ENCODE measurements around the gene SALL2. TPM values are rescaled to one million over a fixed set of nuclear protein-coding genes. Genes with fewer than 3 reads are reported as not detected.

Gene SALL2
- total and polyA plus RNA-seq, 10 of the 15 experiments (the other 5 are each of a cell fraction or from before 2014, with no cell fraction given): 1.6 to 6.2 (median 2.1) TPM

DNA sequence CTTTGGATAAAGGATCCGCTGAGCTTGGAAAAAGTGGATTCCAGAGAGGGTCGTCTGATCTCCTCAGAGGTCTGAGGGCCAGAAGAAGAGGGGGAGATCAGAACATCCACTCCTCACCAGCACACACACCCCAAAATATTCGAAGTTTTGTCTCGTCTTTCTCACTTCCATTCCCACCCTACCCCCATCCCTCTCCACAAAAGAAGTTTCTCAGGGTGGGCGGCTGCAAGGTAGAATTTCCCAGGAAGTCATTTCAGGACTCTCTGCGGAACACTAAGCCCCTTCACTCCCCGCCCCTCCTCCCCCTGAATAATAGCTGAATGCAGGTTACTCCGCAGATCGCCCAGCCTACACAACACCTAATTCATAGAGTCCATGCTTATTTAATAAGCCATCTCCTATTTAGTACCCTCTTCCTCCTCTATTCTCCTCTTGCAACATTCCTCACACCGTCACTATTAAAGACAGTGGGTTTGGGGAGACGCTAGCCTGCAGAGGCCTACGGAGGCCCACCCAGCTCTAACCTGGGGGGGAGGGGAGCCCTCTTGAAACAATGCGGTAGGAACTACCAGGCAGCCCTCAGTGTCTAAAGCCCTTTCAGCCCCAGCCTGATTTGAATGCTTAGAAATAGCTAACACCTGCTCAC lies 649 bp upstream of the SALL2 start:
- peaks cover 12% of the 10 kb centered on the region for H3K4me1 ChIP-seq (ENCODE audit: control insufficient read depth, insufficient read depth, low read length)
- intact Hi-C loops (cut with micrococcal nuclease; ENCODE audit: unreplicated experiment): no loop called here
- 21% methylated on average over 13 of the region's 13 CpGs for WGBS (ENCODE audit: insufficient coverage, insufficient replicate concordance, low lambda C conversion rate, missing lambda C conversion rate)
- H3K4me2 ChIP-seq (ENCODE audit: control insufficient read depth, insufficient read depth): peak overlapping the region; percentile 79
- no peak for FAIRE-seq
- CTCF ChIA-PET: interaction anchor here (0.8 to 2.9 kb wide), 11 partner anchors 10 to 423 kb away, joined by 3 to 29 read pairs (median 4); no protein-coding TSS in a partner anchor
- ATAC-seq: peak; percentile 51
- RAD21 ChIA-PET (ENCODE audit: unreplicated experiment): interaction anchor here (0.7 to 4.1 kb wide), 15 partner anchors 9 to 146 kb away, joined by 3 to 52 read pairs (median 5); partner anchors contain the start of genes METTL3, RAB2B and TOX4
- no peaks in the 10 kb centered on the region for H3K27me3 ChIP-seq (replicated peaks in 1 of 2; ENCODE audit: control insufficient read depth in 2 of 2, insufficient read depth in 2 of 2, low read length in 1 of 2)
- BruUV-seq (replicated peaks): no TSS peak
- H3K9me3 ChIP-seq (replicated peaks; ENCODE audit: control insufficient read depth, insufficient read depth, low read length): no peaks in the 10 kb centered on the region
- no peaks in the 10 kb centered on the region for H4K20me1 ChIP-seq (ENCODE audit: control insufficient read depth, insufficient read depth)
- in situ Hi-C loops (cut with MboI): no loop called here
- POLR2A ChIA-PET: interaction anchor here (1.0 to 4.0 kb wide), 9 partner anchors 11 to 144 kb away, joined by 3 to 35 read pairs (median 5); partner anchors contain the start of genes METTL3, RAB2B and TOX4
- peak overlapping the region; percentile 73; the same call in 1 of the 2 replicates for H3K4me3 ChIP-seq
- H3K79me2 ChIP-seq (ENCODE audit: control insufficient read depth, insufficient read depth, low read length): no peaks in the 10 kb centered on the region
- H3K36me3 ChIP-seq (ENCODE audit: control insufficient read depth in 2 of 2, insufficient read depth in 2 of 2, low read length in 1 of 2): no peaks in the 10 kb centered on the region
- peak overlapping the region; percentile 34 for H3K9ac ChIP-seq (ENCODE audit: control insufficient read depth, insufficient read depth, low read length)
- SMC1A ChIA-PET (ENCODE audit: uncharacterized antibody, unreplicated experiment): interaction anchor here (0.9 to 4.9 kb wide), 8 partner anchors 10 to 78 kb away, joined by 3 to 48 read pairs (median 6); partner anchors contain the start of gene METTL3
- DNase-seq (ENCODE audit: low read depth, low spot score): no peak
- H2AFZ ChIP-seq (ENCODE audit: control insufficient read depth, low read depth, low read length): peak overlapping the region; percentile 84
- peak overlapping the region; percentile 31; the same call in 1 of the 2 replicates for H3K27ac ChIP-seq (ENCODE audit: control insufficient read depth, insufficient read depth)
- TF ChIP-seq IKZF2 (IDR thresholded peaks at IDR 0.05) (no peak), ZSCAN29 (IDR thresholded peaks at IDR 0.05) (peak; percentile 78), STAT1 (conservative IDR thresholded peaks at IDR 0.05) (no peak), BMI1 (IDR thresholded peaks at IDR 0.05; ENCODE audit: borderline replicate concordance) (no peak), EGR1 (IDR thresholded peaks at IDR 0.05; ENCODE audit: borderline replicate concordance in 1 of 2, low read depth in 2 of 2, low read length in 2 of 2) (no peak), ZNF217 (IDR thresholded peaks at IDR 0.05) (no peak), TARDBP (IDR thresholded peaks at IDR 0.05; ENCODE audit: borderline replicate concordance) (no peak), CREB1 (IDR thresholded peaks at IDR 0.05; ENCODE audit: low read depth) (no peak), FOXK2 (IDR thresholded peaks at IDR 0.05) (no peak), MTA2 (IDR thresholded peaks at IDR 0.05; ENCODE audit: low read depth) (no peak), SIN3A (IDR thresholded peaks at IDR 0.05; ENCODE audit: low read depth, low read length) (no peak), SMC3 (IDR thresholded peaks at IDR 0.05; ENCODE audit: borderline replicate concordance, low read length) (no peak), SMARCA5 (IDR thresholded peaks at IDR 0.05) (no peak), BRCA1 (IDR thresholded peaks at IDR 0.05; ENCODE audit: low read depth, low read length) (no peak), LARP7 (IDR thresholded peaks at IDR 0.05) (no peak), NR2C2 (IDR thresholded peaks at IDR 0.05; ENCODE audit: borderline replicate concordance, control insufficient read depth, insufficient read length, low read depth) (no peak), CBX3 (IDR thresholded peaks at IDR 0.05; ENCODE audit: borderline replicate concordance, low read depth) (no peak), STAT3 (IDR thresholded peaks at IDR 0.05; ENCODE audit: low read depth, low read length) (no peak), CHD4 (IDR thresholded peaks at IDR 0.05) (no peak), CHD2 (IDR thresholded peaks at IDR 0.05; ENCODE audit: borderline replicate concordance, low read depth, low read length) (peak; percentile 60; the same call in 1 of the 2 replicates)
- TF ChIP-seq, protein P1, sequence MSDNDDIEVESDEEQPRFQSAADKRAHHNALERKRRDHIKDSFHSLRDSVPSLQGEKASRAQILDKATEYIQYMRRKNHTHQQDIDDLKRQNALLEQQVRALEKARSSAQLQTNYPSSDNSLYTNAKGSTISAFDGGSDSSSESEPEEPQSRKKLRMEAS (IDR thresholded peaks at IDR 0.05; ENCODE audit: low read depth, low read length): 0 out of 2 replicates have a peak, but pooled peaks have one; percentile 46
- TF ChIP-seq, protein P2, sequence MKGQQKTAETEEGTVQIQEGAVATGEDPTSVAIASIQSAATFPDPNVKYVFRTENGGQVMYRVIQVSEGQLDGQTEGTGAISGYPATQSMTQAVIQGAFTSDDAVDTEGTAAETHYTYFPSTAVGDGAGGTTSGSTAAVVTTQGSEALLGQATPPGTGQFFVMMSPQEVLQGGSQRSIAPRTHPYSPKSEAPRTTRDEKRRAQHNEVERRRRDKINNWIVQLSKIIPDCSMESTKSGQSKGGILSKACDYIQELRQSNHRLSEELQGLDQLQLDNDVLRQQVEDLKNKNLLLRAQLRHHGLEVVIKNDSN (IDR thresholded peaks at IDR 0.05; ENCODE audit: borderline replicate concordance, extremely low read length, insufficient read depth, low read depth, low read length): no peak
- TF ChIP-seq, protein P3, sequence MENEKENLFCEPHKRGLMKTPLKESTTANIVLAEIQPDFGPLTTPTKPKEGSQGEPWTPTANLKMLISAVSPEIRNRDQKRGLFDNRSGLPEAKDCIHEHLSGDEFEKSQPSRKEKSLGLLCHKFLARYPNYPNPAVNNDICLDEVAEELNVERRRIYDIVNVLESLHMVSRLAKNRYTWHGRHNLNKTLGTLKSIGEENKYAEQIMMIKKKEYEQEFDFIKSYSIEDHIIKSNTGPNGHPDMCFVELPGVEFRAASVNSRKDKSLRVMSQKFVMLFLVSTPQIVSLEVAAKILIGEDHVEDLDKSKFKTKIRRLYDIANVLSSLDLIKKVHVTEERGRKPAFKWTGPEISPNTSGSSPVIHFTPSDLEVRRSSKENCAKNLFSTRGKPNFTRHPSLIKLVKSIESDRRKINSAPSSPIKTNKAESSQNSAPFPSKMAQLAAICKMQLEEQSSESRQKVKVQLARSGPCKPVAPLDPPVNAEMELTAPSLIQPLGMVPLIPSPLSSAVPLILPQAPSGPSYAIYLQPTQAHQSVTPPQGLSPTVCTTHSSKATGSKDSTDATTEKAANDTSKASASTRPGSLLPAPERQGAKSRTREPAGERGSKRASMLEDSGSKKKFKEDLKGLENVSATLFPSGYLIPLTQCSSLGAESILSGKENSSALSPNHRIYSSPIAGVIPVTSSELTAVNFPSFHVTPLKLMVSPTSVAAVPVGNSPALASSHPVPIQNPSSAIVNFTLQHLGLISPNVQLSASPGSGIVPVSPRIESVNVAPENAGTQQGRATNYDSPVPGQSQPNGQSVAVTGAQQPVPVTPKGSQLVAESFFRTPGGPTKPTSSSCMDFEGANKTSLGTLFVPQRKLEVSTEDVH (IDR thresholded peaks at IDR 0.05; ENCODE audit: low read depth, partially characterized antibody): no peak

All from GM12878 (cell line).